ENCODE data around the gene ITPK1.

Gene ITPK1

DNA sequence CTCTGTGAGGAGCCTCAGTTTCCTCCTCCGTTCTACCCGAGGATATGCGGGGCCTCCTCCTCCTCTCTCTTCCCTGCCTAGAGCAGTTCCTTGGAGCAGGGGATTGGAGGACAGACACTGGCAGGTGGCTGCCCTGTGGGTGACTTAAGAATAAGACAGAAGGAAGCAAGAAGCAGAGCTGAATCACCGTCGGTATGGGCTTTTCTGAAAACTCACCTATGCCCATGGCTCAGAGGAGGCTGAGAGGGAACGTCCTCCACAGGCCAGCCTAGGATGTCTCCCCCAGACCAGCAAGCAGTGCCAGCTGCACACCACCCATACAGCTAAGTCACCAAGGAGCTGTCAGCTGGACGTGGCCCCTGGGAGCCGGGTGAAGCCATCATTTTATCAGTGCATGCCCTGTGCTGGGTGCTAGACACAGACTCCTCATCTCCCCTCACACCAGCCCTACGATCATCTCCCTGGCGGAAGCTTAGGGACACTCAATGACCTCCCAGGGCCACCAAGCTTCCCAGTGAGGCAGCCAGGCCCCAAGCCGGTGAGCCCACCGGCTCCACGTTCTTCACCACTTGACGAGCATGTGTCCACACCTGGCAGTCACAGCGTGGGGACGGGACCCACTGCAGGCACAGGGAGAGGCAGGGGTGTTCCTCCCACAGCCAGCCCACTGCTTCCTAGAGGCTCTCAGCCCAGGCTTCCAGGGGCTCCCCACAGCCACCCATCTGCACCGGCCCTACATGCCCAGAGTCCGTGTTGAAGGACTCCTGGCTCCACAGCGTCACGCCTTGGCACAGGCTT, 21.4 kb downstream of the ITPK1 start:
- H3K36me3 ChIP-seq (replicated peaks; ENCODE audit: insufficient read depth, low read length), result no peaks in the 10 kb centered on the region
- no peak overlapping the region for H2AFZ ChIP-seq (ENCODE audit: low read length)
- no peak overlapping the region for H3K4me2 ChIP-seq (ENCODE audit: low read depth, low read length)
- H3K27me3 ChIP-seq (replicated peaks; ENCODE audit: insufficient read depth, low read length), result no peaks in the 10 kb centered on the region
- no peaks in the 10 kb centered on the region for H3K9me3 ChIP-seq (replicated peaks; ENCODE audit: insufficient read depth, low read length)
- no peak overlapping the region for H3K4me3 ChIP-seq (ENCODE audit: low read length)
- H3K9me2 ChIP-seq (replicated peaks; ENCODE audit: insufficient read depth, low read length), result no peaks in the 10 kb centered on the region
- no peak for DNase-seq
- H3K4me1 ChIP-seq (ENCODE audit: low read length), result no peaks in the 10 kb centered on the region
- H4K20me1 ChIP-seq (ENCODE audit: insufficient read depth, low read length), result no peaks in the 10 kb centered on the region
- TF ChIP-seq EZH2phosphoT487 (IDR thresholded peaks at IDR 0.05; ENCODE audit: low read length), result no peak
- TF ChIP-seq EZH2 (optimal IDR thresholded peaks at IDR 0.05; ENCODE audit: low read depth, low read length), result no peak
- TF ChIP-seq, protein P1, sequence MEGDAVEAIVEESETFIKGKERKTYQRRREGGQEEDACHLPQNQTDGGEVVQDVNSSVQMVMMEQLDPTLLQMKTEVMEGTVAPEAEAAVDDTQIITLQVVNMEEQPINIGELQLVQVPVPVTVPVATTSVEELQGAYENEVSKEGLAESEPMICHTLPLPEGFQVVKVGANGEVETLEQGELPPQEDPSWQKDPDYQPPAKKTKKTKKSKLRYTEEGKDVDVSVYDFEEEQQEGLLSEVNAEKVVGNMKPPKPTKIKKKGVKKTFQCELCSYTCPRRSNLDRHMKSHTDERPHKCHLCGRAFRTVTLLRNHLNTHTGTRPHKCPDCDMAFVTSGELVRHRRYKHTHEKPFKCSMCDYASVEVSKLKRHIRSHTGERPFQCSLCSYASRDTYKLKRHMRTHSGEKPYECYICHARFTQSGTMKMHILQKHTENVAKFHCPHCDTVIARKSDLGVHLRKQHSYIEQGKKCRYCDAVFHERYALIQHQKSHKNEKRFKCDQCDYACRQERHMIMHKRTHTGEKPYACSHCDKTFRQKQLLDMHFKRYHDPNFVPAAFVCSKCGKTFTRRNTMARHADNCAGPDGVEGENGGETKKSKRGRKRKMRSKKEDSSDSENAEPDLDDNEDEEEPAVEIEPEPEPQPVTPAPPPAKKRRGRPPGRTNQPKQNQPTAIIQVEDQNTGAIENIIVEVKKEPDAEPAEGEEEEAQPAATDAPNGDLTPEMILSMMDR (IDR thresholded peaks at IDR 0.05; ENCODE audit: low read length), result no peak
- H3K27ac ChIP-seq (ENCODE audit: low read length), result no peak overlapping the region
- H3F3A ChIP-seq (ENCODE audit: insufficient read depth, low read length), result no peaks in the 10 kb centered on the region
- no peak overlapping the region for H3K9ac ChIP-seq (ENCODE audit: low read length)
- H3K79me2 ChIP-seq (ENCODE audit: low read length), result peaks cover 3% of the 10 kb centered on the region; the same call in 1 of the 2 replicates

DNA sequence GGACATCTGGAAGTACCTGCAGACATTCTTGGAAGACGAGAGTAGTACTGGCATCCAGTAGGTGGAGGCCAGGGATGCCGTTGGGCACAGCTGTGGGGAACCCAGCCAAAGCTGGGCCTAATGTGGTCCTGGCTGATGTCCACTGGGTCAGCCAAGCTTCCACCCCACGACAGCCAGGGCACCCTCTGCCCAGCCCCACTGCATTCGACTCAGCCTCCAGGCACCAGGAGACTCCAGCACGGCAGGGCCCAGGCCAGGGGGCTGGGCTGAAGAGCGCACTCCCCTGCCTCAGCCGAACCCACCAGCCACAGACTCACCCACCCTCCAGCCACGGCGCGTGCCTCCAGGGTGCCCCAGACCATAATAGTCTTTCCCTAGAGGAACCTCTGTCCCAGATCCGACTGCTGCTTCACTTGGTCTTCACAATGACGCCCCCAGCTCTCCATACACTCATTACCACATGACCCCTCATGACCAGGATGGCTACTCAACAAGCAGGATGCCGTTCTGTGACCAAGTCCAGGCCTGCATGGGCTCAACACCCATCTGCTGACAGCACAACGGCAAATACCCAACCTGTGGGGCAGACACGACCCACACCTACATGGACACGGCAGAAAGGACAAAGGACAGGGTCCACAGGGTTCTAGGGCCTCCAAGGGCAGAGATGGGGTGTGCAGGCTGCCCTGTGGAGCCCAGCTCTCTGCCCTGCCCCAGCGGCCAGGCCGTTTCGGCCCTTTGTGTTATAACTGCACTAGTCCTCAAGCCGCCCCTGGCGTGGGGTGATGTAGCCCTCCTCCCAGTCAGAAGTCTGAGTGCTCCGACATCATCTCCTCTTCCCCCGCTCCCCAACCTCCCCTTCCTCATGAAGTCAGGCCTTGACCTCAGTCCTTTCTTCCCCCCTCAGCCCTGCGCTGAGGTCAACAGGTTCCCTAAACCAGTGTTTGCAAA, 22.8 kb downstream of the ITPK1 start:
- H3F3A ChIP-seq (ENCODE audit: insufficient read depth, low read length), result no peaks in the 10 kb centered on the region
- no peaks in the 10 kb centered on the region for H3K9me3 ChIP-seq (replicated peaks; ENCODE audit: insufficient read depth, low read length)
- no peaks in the 10 kb centered on the region for H3K4me1 ChIP-seq (ENCODE audit: low read length)
- no peaks in the 10 kb centered on the region for H4K20me1 ChIP-seq (ENCODE audit: insufficient read depth, low read length)
- H2AFZ ChIP-seq (ENCODE audit: low read length), result no peak overlapping the region
- no peak overlapping the region for H3K27ac ChIP-seq (ENCODE audit: low read length)
- TF ChIP-seq, protein P1 (IDR thresholded peaks at IDR 0.05; ENCODE audit: low read length), result no peak
- TF ChIP-seq EZH2 (optimal IDR thresholded peaks at IDR 0.05; ENCODE audit: low read depth, low read length), result no peak
- no peak for TF ChIP-seq EZH2phosphoT487 (IDR thresholded peaks at IDR 0.05; ENCODE audit: low read length)
- no peaks in the 10 kb centered on the region for H3K9me2 ChIP-seq (replicated peaks; ENCODE audit: insufficient read depth, low read length)
- DNase-seq, result no peak
- no peak overlapping the region for H3K9ac ChIP-seq (ENCODE audit: low read length)
- peaks cover 6% of the 10 kb centered on the region; the same call in 1 of the 2 replicates for H3K79me2 ChIP-seq (ENCODE audit: low read length)
- H3K36me3 ChIP-seq (replicated peaks; ENCODE audit: insufficient read depth, low read length), result no peaks in the 10 kb centered on the region
- H3K4me3 ChIP-seq (ENCODE audit: low read length), result no peak overlapping the region
- H3K4me2 ChIP-seq (ENCODE audit: low read depth, low read length), result no peak overlapping the region
- no peaks in the 10 kb centered on the region for H3K27me3 ChIP-seq (replicated peaks; ENCODE audit: insufficient read depth, low read length)

DNA sequence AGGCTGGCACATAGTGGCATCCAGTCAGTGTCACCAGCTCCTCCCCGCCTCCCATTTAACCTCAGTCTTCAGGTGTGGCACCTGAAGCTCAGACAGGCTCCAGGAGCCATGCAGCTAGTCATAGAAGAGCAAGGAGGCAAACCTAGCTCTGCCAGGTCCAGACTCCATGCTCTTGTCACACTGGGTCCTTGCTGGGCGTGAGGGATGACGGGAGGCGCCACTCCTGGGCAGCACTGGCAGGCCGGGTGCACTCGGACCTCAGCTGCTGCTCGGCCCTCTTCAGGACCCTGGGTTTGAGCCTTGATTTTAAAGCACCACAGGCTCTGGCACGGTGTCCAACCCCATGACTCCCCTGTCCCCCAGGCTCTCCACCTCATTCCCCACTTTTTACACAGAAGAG, 24.1 kb downstream of the ITPK1 start:
- H3K27ac ChIP-seq (ENCODE audit: low read length), result no peak overlapping the region
- H3K9me2 ChIP-seq (replicated peaks; ENCODE audit: insufficient read depth, low read length), result no peaks in the 10 kb centered on the region
- no peaks in the 10 kb centered on the region for H4K20me1 ChIP-seq (ENCODE audit: insufficient read depth, low read length)
- no peaks in the 10 kb centered on the region for H3K27me3 ChIP-seq (replicated peaks; ENCODE audit: insufficient read depth, low read length)
- no peaks in the 10 kb centered on the region for H3K36me3 ChIP-seq (replicated peaks; ENCODE audit: insufficient read depth, low read length)
- no peak overlapping the region for H3K4me3 ChIP-seq (ENCODE audit: low read length)
- H2AFZ ChIP-seq (ENCODE audit: low read length), result no peak overlapping the region
- no peak overlapping the region for H3K4me2 ChIP-seq (ENCODE audit: low read depth, low read length)
- H3F3A ChIP-seq (ENCODE audit: insufficient read depth, low read length), result 0 out of 2 replicates have a peak, but pooled peaks cover 4% of the 10 kb centered on the region
- H3K4me1 ChIP-seq (ENCODE audit: low read length), result peaks cover 10% of the 10 kb centered on the region; the same call in 1 of the 2 replicates
- no peak overlapping the region for H3K9ac ChIP-seq (ENCODE audit: low read length)
- DNase-seq, result no peak
- no peaks in the 10 kb centered on the region for H3K9me3 ChIP-seq (replicated peaks; ENCODE audit: insufficient read depth, low read length)
- peaks cover 11% of the 10 kb centered on the region; the same call in 1 of the 2 replicates for H3K79me2 ChIP-seq (ENCODE audit: low read length)
- TF ChIP-seq EZH2phosphoT487 (IDR thresholded peaks at IDR 0.05; ENCODE audit: low read length), result no peak
